B cell (primary cell): ENCODE data around the gene MAZ. TPM values are rescaled to one million over a fixed set of nuclear protein-coding genes. Genes with fewer than 3 reads are reported as not detected.

Experiments
- ATAC-seq: fragments of 200-7000 bp; cut with Tn5 transposase; one replicate; pipeline ENCODE4 v1.10.0; 2021; ENCODE audit warnings: low read depth, mild to moderate bottlenecking, moderate number of reproducible peaks, moderate library complexity
- CTCF ChIA-PET: fragments of 350-600 bp; sonication (Branson Sonifier 250); formaldehyde crosslinking; loops from one replicate; lab custom pipeline; 2021; ENCODE audit warnings: antibody characterized with exemption, inconsistent platforms; lab: Charles Lee
- POLR2A ChIA-PET: fragments of 350-600 bp; sonication (Branson Sonifier 250); formaldehyde crosslinking; loops from one replicate; lab custom pipeline; 2021; ENCODE audit warnings: antibody characterized with exemption; lab: Charles Lee
- DNase-seq: peaks from one replicate; pipeline ENCODE4 v3.0.0; 2013
- H2AFZ ChIP-seq: 2 replicates; pipeline ENCODE4 v1.6.1; 2012; ENCODE audit warnings: mild to moderate bottlenecking, low read depth, low read length; ENCODE audit not compliant: insufficient read depth, poor library complexity, severe bottlenecking
- H3K27ac ChIP-seq, 2 donors: 1 replicate in 1 of 2; 2 replicates in 1 of 2; pipeline ENCODE4 v1.5.1; 2012 to 2013; ENCODE audit warnings: low read length in 2 of 2, mild to moderate bottlenecking in 2 of 2, moderate library complexity in 1 of 2
- H3K27me3 ChIP-seq, 4 experiments: fragments of 200-600 bp in 1 of 4; sonication (generic) in 1 of 4; replicated peaks in 1 of 4; 1 replicate in 2 of 4; 2 replicates in 2 of 4; pipeline versions ENCODE4 v1.6.1 to v1.7.0; 2013 to 2016; ENCODE audit warnings: low read length in 3 of 4, mild to moderate bottlenecking in 2 of 4, mixed read lengths in 1 of 4, moderate library complexity in 1 of 4; ENCODE audit not compliant: insufficient read depth in 4 of 4, control insufficient read depth in 3 of 4; ENCODE audit errors: control extremely low read depth in 1 of 4
- H3K36me3 ChIP-seq, 2 experiments: replicated peaks in 1 of 2; 1 replicate in 1 of 2; 2 replicates in 1 of 2; pipeline versions ENCODE4 v1.6.1 to v1.7.1; 2013; ENCODE audit warnings: low read length in 1 of 2; ENCODE audit not compliant: insufficient read depth in 2 of 2, control insufficient read depth in 1 of 2; ENCODE audit errors: control extremely low read depth in 1 of 2, extremely low read depth in 1 of 2
- H3K4me1 ChIP-seq, 2 donors: fragments of 200-600 bp in 1 of 2; sonication (generic) in 1 of 2; 1 replicate in 1 of 2; 2 replicates in 1 of 2; pipeline versions ENCODE4 v1.5.1 to v1.6.1; 2013 to 2017; ENCODE audit warnings: low read length in 2 of 2; ENCODE audit not compliant: control insufficient read depth in 2 of 2, insufficient read depth in 2 of 2
- H3K4me2 ChIP-seq: replicated peaks from 2 replicates; pipeline ENCODE3; 2012; ENCODE audit warnings: mild to moderate bottlenecking, low read depth, low read length; ENCODE audit not compliant: poor library complexity, severe bottlenecking
- H3K4me3 ChIP-seq, 5 experiments: fragments of 200-600 bp in 1 of 5; sonication (generic) in 1 of 5; 1 replicate in 3 of 5; 2 replicates in 2 of 5; pipeline versions ENCODE4 v1.5.1 to v1.7.0; 2011 to 2016; ENCODE audit warnings: low read length in 4 of 5, mild to moderate bottlenecking in 4 of 5, low read depth in 2 of 5, control low read depth in 1 of 5, moderate library complexity in 1 of 5; ENCODE audit not compliant: insufficient read depth in 1 of 5; ENCODE audit errors: control extremely low read depth in 1 of 5, extremely low read depth in 1 of 5
- H3K79me2 ChIP-seq: fragments of 200-600 bp; sonication (generic); one replicate; pipeline ENCODE4 v1.6.0; 2016; ENCODE audit warnings: low read length; ENCODE audit not compliant: control insufficient read depth, insufficient read depth
- H3K9ac ChIP-seq: fragments of 200-600 bp; sonication (generic); 2 replicates; pipeline ENCODE4 v1.6.1; 2017; ENCODE audit warnings: mild to moderate bottlenecking, low read length, moderate library complexity
- H3K9me3 ChIP-seq, 3 donors: one replicate each; pipeline versions ENCODE4 v1.6.1 to v1.7.1; 2013; ENCODE audit warnings: low read length in 2 of 3; ENCODE audit not compliant: control insufficient read depth in 2 of 3, insufficient read depth in 1 of 3; ENCODE audit errors: control extremely low read depth in 1 of 3
- H4K20me1 ChIP-seq: 2 replicates; pipeline ENCODE4 v1.6.0; 2012; ENCODE audit warnings: mild to moderate bottlenecking, low read length; ENCODE audit not compliant: insufficient read depth, control insufficient read depth, poor library complexity, severe bottlenecking
- H3K27ac Mint-ChIP-seq: one replicate; pipeline ENCODE4 v1.8.0; 2021; ENCODE audit warnings: mixed read lengths
- H3K27me3 Mint-ChIP-seq: one replicate; pipeline ENCODE4 v1.8.0; 2021; ENCODE audit warnings: mixed read lengths
- H3K4me1 Mint-ChIP-seq: one replicate; pipeline ENCODE4 v1.8.0; 2021; ENCODE audit warnings: mixed read lengths
- H3K4me3 Mint-ChIP-seq: one replicate; pipeline ENCODE4 v1.8.0; 2021; ENCODE audit warnings: mixed read lengths
- H3K9me3 Mint-ChIP-seq: one replicate; pipeline ENCODE4 v1.8.0; 2022; ENCODE audit warnings: mixed read lengths; ENCODE audit not compliant: insufficient read depth
- EZH2 ChIP-seq: IDR thresholded peaks from 2 replicates; pipeline ENCODE4 v1.6.1; 2012; ENCODE audit warnings: borderline replicate concordance, low read depth, mild to moderate bottlenecking, moderate library complexity, low read length; ENCODE audit not compliant: insufficient read depth, poor library complexity, severe bottlenecking
- WGBS: methylation state at CpG from one replicate; pipeline ENCODE4 v1.1.5; 2013; ENCODE audit warnings: missing lambda C conversion rate; ENCODE audit not compliant: insufficient coverage; 5-methylcytosine and 5-hydroxymethylcytosine counted together
- intact Hi-C: fragments of 100-400 bp; cut with micrococcal nuclease; formaldehyde crosslinking; loops from one replicate; pipeline ENCODE4 v1.10.0; 2022
- polyA plus RNA-seq: library from polyadenylated mRNA; depleted of rRNA; stranded (reverse); fragments of >200 nt; gene quantifications from 2 replicates; pipeline ENCODE4 v1.2.3, GENCODE V29; 2012
- total RNA-seq, 2 donors: library from RNA; stranded (reverse); fragments of 120-200 nt in 1 of 2; gene quantifications; 1 replicate in 1 of 2; 2 replicates in 1 of 2; pipeline versions ENCODE4 v1.2.3 to v1.2.4, GENCODE V29; 2013 to 2022
- TF ChIP-seq, protein P1 (sequence below): fragments of 200-600 bp; IDR thresholded peaks from one replicate; pipeline ENCODE4 v1.8.0; 2022; ENCODE audit warnings: antibody characterized with exemption, mild to moderate bottlenecking

The MAZ gene
- total and polyA plus RNA-seq, 2 donors (not counting 1 experiment from before 2014, with no cell fraction given) = 170 to 198 TPM

DNA sequence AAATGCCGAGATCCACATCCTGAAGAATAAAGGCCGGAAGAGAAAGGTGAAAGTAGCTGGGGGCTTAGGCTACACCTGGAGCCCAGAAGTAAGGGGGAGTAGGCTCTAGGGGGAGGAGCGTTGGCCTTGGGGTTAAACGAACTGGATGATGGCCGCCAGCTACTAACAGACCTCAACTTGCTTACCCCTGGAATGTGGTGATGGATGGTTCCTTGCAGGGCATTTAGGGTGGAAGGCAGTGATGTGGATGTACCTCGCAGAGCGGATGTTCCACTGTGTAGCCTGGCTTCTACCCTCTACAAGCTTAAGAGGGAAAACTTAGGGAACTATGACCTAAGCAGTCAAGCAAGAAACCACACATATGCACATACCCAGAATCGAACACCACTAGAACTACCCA lies 2.3 kb upstream of the MAZ start:
- ChIA-PET CTCF (interaction anchor here (0.6 to 2.1 kb wide), 16 partner anchors 9 to 158 kb away, joined by 3 to 17 read pairs (median 6); partner anchors contain the start of genes KIF22, MVP, PAGR1 and TMEM219), POLR2A (interaction anchor here (0.5 to 4.3 kb wide), 10 partner anchors 10 to 123 kb away, joined by 3 to 24 read pairs (median 4); partner anchors contain the start of genes C16orf54, KIF22 and PAGR1)
- H3K4me3 Mint-ChIP-seq = peak overlapping the region; percentile 98
- H3K4me1 ChIP-seq = peaks cover 28 to 33% of the 10 kb centered on the region in 2 donors
- peak overlapping the region; percentile 92 for H3K4me2 ChIP-seq
- ATAC-seq (no peak), DNase-seq (peak; percentile 40)
- peak overlapping the region in 1 of 5 experiments; percentile 89 for H3K4me3 ChIP-seq
- peaks cover 17% of the 10 kb centered on the region for H3K79me2 ChIP-seq
- H3K27ac Mint-ChIP-seq = peak overlapping the region; percentile 100
- H4K20me1 ChIP-seq = peaks cover 15% of the 10 kb centered on the region
- intact Hi-C loops = loop anchor here (2.0 kb wide), 1 partner anchor 123 kb away; the partner anchor contains the start of gene KCTD13
- TF ChIP-seq EZH2 = no peak
- TF ChIP-seq, protein P1, sequence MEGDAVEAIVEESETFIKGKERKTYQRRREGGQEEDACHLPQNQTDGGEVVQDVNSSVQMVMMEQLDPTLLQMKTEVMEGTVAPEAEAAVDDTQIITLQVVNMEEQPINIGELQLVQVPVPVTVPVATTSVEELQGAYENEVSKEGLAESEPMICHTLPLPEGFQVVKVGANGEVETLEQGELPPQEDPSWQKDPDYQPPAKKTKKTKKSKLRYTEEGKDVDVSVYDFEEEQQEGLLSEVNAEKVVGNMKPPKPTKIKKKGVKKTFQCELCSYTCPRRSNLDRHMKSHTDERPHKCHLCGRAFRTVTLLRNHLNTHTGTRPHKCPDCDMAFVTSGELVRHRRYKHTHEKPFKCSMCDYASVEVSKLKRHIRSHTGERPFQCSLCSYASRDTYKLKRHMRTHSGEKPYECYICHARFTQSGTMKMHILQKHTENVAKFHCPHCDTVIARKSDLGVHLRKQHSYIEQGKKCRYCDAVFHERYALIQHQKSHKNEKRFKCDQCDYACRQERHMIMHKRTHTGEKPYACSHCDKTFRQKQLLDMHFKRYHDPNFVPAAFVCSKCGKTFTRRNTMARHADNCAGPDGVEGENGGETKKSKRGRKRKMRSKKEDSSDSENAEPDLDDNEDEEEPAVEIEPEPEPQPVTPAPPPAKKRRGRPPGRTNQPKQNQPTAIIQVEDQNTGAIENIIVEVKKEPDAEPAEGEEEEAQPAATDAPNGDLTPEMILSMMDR = no peak
- peak overlapping the region; percentile 4 to 87 for H3K27ac ChIP-seq
- peak overlapping the region; percentile 85 for H3K9ac ChIP-seq
- WGBS = 90% methylated on average over 2 of the region's 8 CpGs
- H2AFZ ChIP-seq = no peak overlapping the region
- H3K27me3 ChIP-seq = no peaks in the 10 kb centered on the region
- no peaks in the 10 kb centered on the region for H3K9me3 ChIP-seq
- H3K36me3 ChIP-seq = peaks cover 1 to 22% of the 10 kb centered on the region in 2 experiments
- H3K4me1 Mint-ChIP-seq = peaks cover 34% of the 10 kb centered on the region
- H3K9me3 Mint-ChIP-seq = no peaks in the 10 kb centered on the region
- H3K27me3 Mint-ChIP-seq = no peaks in the 10 kb centered on the region
